SHP77 treated with DMSO at 0.1 percent for 48 hours (cell line): ENCODE measurements around the gene FDXR.
"Not testable (repeated sequence)": the region's sequence is repeated elsewhere in the genome, so short reads cannot be mapped to it uniquely, and the experiment has no call there.

Experiments used
- DNase-seq: peaks from one replicate; lab custom pipeline; 2025; lab: John Stamatoyannopoulos, UW

The FDXR gene

DNA sequence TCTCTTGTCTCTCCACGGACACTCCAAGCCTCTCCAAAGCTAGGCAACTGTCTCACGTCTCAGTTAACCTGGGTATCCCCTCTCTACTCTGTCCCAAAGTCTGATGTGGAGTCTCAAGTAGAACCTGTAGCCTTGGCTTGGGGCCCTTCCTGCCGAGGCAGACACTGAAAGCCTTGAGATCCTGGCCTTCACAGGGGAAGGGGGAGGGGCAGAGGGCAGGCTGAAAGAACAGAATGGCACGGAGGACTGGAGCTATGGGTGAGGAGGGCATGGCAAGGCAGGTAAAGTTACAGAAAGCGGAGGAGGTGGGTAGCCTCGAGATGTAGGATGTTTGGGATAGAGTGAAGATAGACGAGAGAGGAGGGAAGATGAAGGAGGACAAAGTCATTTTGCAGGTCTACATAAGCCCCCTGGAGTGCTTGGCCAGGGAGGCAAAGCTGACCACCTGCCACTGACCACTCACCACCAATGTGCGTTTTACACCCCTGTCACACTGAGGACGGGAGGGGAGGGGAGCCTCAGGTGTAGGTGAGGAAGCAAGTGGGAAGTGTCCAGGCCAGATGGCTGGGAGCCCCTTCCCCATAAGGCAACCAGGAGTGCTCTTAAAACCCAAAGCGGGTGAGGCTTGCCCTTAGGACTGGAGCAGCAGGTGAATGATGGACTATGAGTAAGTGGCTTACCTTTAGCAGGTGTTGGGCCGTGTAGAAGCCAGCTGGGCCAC is 1.3 kb downstream of the FDXR start:
- DNase-seq, result no peak

DNA sequence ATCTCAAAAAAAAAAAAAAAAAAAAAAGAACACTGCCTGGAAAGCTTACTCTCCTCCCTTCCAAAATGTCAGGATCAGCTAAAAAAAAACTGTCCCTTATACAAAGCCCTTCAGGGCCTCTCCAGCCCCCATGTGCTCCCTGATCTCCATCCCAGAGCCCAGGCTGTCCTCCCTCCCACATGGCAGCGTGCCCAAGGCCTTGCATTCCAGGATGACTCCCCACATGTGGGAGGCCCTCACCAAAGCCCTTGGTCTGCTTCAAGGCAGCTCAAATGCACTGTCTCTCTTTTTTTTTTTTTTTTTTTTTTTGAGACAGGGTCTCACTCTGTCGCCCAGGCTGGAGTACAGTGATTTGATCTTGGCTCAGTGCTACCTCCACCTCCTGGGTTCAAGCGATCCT is 2.3 kb downstream of the FDXR start:
- no peak for DNase-seq

DNA sequence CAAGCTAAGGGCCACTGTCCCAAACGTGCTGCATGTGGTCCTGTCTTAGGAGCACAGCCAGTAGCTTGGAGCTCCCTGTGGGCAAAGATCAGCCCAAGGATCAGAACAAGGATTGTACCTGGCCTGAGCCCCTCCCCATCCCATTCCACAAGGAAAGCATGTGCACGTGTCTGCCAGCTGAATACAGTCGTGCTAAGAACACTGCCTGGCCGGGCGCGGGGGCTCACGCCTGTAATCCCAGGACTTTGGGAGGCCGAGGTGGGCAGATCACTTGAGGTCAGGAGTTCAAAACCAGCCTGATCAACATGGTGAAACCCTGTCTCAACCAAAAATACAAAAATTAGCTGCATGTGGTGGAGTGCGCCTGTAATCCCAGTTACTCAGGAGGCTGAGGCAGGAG is 2.8 kb downstream of the FDXR start:
- not testable (repeated sequence) for DNase-seq

DNA sequence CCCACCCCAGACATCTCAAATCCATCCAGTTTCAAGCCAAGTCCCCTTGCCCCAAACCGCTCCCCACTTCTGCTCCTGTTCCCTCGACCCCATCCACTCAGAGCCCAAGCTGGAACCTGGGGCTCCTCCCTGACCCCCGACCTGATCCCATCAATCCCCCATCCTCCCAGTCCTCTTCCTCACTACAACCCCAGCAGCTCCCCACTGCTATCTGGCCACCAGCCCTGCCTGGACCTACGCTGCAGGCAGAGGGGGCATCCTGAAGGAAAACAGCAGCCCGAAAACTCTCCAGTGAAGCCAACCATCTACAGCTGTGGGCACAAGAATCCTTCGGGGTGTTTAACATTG is 3.9 kb downstream of the FDXR start:
- DNase-seq, result no peak

DNA sequence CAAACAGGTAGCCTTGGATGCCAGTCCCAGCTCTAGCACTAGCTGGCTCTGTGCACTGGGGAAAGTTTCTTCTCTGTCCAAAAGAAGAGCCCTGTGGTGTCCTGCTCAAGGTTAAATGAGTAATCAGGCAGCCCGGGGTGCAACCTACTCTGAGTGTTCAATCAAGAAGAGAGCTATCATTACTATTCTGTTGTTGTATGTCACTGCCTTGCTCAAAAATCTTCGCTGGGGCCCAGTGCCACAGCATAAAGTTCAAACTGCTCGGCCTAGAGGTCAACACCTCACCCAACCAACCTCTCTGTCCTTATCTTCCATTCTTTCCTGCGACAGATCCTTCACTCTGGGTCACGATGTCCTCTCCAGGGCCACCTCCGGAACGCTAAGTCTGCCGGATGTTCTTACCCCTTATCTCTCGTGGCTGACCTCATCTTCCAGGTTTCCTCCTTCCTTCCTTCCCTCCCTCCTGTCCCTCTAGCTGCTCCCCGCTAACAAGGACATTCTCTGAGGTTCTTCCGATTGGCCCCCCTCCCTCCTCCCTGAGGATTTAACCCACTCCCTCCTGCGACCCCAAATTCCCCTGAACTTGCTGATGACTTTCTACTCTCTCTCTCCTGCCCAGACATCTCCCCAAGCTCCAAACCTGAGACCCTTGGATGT is 4.4 kb downstream of the FDXR start:
- DNase-seq, result no peak

DNA sequence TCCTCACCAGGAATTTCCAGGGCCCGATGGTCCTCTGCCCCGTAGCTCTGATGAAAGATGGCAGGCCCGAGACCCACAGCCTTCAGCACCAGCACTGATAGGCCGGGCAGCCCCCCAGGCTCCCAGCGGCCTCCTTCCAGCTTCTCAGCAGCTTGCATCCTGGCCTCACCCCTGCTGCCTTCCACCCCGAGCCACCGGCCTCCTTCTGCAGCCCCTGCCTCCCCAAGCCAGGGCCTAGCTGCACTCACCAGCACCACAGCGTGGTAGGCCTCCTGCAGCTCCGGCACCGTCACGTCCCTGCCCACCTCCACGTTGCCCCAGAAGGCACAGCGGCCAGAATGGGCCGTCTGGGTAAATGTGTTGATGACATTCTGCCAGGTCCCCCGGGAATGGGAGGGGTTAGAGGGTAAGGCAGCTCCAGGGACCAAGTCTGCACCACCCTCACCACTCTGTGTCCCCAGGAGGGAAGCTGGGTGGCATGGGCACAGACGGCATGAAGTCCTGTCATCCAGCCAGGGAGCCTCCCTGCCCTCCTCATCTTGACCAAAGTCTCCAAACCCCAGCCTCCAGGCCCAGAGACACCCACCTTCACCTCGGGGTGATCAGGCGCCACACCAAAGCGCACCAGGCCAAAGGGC is 6.5 kb downstream of the FDXR start:
- no peak for DNase-seq

DNA sequence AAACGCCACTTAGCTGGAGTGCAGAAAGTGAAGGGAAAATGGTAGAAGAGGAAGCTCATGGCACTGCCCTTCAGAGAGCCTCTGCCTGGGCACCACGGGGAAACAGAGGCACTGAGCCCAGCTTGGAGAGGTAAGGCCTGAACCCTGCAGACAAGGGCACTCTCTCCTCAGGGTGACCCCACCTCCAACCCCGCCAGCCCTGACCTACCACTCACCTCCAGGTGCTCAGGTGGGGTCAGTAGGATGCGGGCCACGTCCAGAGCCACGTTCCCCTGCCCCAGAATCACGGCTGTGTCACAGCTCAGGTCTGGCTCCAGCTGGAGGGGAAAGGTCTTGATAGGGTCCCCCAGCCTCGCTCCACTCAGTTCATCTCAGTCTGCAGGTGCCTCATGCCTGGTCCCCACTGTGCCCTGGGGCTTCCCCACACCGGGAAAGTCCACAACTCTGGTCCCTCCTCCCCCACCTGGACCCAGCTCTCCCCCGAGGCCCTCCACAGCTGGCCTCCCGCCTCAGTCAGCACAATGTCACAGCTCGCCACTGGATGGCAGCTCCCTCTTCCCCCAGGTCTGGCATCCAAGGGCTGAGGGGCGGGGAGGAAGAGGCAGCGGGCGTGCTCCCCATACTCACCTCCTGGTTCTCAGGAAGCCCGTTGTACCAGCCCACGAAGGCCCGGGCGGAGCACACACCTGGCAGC is 7.1 kb downstream of the FDXR start:
- DNase-seq, result no peak

DNA sequence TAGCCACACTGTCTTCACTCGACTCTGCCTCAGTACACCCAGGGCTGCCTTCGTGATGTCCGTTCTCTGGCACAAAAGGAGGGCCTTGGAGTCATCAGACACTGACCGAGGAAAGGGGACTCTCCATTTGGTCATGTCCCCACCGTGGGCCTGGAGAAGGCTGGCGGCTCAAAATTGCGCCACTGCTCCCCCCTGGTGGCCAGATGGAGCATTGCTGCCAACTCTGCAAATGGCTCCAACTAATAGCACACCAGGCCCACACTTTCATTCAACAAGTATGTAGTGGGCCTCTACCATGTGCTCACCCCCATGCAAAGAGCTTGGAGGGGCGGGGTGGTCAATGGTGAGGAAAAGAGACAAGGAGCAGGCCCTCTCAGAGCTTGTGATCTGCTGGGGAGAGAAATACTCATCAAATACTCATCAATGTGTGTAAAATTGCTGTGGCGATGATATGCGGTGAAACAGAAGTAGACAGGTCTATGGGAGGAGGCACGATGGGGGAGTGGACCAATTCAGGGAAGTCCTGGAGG is 7.9 kb downstream of the FDXR start:
- DNase-seq, result peak; percentile 50

DNA sequence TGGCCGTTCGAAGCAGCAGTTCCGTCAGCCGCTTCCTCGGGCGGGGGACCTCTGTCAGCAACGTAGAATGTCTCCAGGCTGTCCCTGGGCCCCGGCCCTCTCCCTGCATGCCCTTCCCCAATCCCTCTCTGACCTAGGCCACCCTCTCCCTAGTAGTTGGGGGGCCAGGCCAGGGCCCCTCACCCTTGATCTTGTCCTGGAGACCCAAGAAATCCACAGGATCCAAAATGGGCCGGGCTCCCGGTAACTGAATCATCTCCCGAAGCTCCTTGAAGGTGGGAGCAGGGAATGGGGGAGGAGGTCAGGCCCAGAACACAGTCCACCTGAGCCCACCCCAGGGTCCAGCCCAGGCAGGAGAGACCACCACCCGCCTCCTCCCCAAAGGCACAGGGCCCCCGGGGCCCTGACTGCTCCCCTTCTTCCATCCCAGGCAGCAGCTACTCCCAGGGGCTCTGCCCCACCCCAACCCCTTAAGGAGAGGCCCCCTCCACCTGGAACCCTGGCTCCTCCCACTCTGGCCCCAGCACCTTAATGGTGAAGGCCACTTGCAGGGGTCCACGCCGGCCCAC is 8.4 kb downstream of the FDXR start:
- DNase-seq, result no peak

DNA sequence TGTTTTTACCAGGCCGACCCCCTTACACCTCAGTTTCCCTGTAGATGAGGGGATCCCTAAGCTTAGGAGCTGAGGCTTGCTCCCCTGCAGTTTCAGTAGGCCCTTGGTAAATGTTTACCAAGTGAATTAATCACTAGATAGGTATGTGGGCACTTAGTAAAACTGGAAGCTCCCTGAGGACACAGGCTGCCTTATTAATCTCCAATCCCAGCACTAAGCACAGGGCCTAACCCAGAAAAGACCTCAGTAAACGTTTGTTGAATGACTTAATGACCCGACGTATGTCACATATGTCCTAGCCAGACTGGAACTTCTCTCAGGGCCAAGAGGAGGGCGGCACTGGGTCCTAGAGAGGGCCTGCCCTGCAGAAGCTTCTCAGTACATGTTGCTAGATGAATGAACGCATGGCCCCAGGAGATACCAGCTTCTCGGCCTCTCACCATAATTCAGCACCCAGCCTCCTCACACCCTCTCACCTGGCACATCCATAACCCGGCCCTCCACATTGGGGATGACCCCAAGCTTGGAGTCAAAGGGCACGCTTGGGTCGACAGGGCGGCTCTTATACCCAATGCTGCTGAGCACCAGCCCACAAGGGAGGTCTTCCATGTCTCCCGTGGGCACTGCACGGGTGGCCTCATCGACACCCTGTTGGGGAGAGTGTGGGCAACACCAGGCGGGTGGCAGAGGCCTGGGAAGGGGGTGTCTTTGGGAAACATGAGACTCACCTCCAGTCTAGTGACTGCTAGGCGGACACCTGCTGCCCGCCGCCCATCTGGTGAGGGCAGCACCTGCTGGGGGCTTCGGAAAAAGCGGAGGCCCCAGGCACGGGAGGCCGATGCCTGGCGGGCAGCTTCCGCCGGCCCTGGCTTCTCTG is 9.1 kb downstream of the FDXR start:
- no peak for DNase-seq

DNA sequence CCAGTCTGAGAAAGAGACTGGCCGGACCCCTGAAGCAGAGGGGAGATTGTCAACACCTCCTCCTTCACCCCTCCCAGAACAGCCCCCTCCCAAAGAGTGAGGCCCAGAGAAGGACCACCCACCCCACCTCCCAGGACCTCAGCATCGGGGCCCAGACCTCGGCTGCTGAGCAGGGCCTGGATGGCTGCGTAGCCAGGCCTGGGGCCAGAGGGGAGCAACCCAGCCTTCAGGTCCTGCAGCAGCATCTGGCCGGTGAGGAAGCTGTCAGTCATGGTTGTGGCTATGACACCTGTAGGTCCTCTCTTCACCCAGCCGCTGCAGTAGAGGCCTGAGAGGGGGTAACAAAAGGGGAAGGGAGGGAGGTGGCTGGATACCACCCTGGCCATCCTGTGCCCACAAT is 9.9 kb downstream of the FDXR start:
- no peak for DNase-seq

DNA sequence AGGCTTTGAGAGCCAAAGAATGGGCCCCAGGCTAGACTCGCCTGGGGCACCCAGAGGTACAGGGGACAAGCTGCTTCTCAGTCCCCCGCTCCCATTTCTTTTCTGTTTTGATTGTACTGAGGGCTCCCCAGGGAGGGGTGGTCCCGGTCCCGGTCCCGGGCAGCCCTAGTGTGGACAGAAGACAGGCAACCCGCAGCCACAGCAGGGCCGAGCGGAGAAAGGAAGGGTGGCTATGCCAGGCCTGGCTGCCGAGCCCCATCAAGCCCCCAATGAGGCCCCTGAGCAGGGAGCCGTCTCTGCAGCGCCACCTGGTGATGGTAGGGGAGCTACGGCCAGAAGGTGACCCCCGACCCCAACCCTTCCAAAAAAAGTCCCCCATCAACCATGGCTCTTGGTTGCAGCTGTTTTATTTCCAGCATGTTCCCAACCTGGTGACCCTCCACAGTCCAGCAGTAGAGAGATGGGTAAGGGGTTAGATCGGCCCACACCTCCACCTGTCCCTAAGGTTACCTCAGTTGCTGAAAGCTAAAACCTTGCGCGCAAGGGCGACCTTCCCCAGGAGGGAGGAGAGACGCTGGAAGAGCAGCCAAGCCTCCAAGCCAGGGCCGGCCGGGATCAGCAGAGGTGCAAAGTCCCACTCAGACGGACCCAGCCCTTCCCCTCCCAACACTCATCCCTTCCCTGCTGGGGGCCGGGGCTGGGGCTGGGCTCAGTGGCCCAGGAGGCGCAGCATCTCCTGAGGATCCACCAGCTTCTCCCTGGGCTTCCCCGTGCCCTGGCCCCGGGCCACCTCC is 10.5 kb downstream of the FDXR start:
- DNase-seq, result no peak

DNA sequence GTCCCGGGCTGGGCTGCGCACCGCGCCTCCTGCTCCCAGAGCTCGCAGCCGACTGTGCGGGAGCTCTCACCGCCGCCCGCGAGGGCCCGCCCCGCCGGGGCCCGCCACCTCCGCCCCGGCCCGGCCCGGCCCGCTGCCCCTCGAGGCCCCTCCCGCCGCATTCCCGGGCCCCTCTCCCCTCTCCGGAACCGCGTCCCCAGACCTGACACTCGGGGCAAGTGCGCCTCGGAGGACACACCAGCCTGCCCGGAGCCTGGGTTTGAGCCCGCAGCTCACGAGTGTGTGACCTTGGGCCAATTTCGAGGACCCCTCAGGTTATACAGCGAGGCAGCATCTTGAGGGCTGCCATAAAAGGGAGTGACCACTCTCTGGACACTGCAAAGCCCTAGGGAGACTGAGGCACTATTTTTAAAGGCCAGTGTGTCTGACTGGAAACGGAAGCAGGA is 11.1 kb downstream of the FDXR start:
- no peak for DNase-seq

DNA sequence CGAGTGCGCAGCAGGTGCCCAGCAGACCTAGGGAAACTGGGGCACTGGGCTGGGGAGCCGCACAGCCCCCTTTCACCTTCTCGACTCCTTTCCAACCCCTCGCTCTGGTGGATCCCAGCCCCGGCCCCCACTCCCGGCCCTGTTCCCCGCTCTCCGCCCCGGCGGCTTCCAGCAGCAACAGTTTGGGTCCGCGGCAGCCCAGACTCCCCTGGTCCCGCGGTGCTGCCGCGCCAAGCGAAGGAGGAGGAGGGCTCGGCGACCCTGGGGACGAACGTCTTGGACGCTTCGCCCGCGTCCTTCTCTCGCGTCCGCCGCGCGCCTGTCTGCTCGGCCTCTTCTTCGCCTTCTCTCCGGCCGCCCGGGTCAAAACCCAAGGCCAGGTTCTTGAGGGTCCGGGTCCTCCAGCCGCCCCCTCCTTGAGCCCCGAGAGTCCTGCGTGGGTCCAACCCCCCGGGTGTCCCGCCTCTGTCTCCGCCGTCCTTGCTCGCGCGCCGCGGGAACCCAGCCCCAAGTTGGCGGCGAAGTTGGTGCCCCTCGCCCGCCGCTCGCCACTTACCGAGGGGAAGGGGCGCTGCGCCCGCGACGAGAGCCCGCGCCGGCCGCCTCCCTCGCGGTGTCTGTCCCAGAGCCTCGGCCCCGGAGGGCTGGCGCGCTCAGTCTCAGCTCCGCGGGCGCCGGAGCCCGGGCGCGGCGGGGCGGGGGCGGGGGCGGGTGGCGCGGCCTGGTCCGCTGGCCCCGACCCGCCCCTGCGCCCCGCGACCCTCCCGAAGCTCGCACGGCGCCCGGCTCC is 11.7 kb downstream of the FDXR start:
- no peak for DNase-seq

DNA sequence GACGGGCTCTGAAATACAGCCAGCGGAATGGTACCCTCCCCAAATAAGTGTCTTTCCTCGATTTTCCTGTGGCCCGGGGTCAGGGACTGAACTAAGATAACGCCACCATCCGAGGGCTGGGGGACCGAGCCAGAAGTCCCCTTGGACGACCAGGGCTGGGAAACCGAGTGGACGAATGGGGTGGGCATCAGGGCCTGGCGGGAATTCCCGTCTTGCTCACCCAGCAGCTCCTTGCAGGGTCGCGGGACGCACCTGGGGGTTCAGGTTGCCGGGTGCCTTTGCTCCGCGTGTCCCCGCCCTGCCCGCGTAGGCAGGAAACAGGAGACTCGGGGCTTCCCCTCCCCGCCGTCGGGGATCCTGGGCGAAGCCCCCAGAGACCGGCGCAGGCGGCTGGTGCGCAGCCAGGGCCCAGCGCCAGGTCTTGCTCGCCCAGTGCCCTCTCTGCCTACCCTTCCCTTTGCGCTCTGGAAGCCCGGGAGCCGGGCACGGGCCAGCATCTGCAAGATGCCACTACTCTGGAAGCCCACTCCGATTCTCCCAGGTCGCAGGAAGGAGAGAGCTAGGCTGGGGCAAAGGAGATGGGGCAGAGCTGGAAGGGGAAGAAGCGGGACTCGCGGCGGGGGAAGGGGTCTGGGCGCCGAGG is 12.4 kb downstream of the FDXR start:
- no peak for DNase-seq

DNA sequence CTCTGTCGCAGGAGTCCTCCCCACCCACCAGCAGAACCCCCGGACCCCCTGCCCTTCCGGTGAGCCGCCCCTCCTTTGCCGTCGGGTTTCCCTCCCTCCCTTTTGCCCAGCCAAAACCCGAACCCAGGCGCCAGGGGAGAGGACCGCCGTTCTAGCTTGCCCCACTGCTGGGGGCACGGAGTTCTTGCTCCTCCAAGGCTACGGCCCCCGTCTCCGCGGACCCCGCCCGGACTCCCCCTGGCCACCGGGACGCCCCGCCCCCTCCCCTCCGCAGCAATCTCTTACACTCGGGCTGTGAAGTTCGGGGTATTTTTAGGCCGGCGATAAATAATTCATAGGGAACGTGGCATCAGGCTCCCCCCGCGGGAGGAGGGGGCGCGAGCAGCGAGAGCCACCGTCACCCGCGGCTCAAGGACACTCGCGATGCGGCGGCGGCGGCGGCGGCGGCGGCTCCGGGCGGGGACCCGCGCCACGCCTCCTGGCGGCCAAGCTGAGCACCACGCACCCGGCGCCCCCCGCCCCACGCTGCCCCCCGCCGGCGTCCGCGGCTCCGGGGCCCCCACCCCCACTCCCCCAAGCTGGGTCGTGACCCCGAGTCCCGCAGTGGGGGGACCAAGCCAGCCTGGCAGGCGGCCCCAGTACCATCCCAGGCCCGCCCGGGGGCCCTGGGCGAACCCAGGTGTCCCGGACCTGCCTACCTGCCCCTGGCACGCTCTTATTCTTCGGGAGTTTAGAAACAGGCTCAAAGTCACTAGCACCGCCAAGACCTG is 13.2 kb downstream of the FDXR start, which contains the start of gene GRIN2C:
Gene GRIN2C (minus strand): TSS at position 427 of the 770 bp plus-strand sequence. CDS start 4,793 bp downstream, outside the sequence.
- no peak for DNase-seq

DNA sequence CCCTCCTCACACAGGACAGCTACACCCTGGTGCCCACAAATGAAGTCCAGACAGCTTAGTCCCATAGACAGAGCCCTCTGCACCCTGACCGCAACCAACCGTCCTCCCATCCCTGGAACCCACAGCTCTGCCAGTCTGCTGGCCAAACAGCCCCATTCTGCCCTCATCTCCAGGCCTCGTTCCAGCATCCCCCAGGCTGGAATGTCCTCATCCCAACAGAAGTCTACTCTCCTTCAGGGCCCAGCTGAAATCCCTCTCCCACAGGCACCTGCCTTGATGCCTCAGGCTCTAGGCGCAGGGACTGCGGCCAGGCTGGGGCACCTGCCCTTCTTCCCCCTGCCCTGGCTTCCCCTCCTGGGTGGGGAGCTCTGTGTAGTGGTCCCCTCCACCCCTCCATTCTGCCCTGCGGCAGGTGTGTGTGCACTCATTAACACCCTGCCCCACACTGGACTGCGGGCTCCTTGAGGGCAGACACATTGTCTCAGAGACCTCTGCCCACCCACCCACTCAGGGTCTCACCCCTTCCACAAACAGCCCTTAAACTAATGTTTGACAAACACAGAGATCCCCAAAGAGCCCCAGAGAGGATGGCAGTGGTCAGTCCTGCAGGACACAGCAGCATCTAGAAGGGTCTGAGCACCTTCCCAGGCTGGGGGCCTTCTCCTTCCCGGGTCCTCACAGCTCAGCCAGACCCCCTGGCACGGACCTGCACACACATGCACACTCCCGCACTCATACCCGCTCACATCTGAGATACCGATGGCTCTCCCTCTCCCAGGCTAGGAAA is 13.9 kb downstream of the FDXR start:
- no peak for DNase-seq
